WTC11 (cell line): ENCODE measurements around the gene THEMIS2.

Experiments used
- ATF1 ChIP-seq: sonication (generic); formaldehyde crosslinking; IDR thresholded peaks from 2 replicates; pipeline ENCODE4 v1.8.1; 2023; ENCODE audit warnings: mild to moderate bottlenecking, moderate library complexity, missing genetic modification reagents
- CREB1 ChIP-seq: sonication (generic); formaldehyde crosslinking; IDR thresholded peaks from 2 replicates; pipeline ENCODE4 v1.8.0; 2023; ENCODE audit warnings: mild to moderate bottlenecking, missing genetic modification reagents
- JUN ChIP-seq: sonication (generic); formaldehyde crosslinking; IDR thresholded peaks from 2 replicates; pipeline ENCODE4 v1.8.0; 2023; ENCODE audit warnings: mild to moderate bottlenecking, missing genetic modification reagents
- NFE2L1 ChIP-seq: sonication (generic); formaldehyde crosslinking; IDR thresholded peaks from 2 replicates; pipeline ENCODE4 v1.8.1; 2023; ENCODE audit warnings: missing genetic modification reagents
- SP1 ChIP-seq: sonication (generic); formaldehyde crosslinking; conservative IDR thresholded peaks from 2 replicates; pipeline ENCODE4 v1.8.1; 2022; ENCODE audit warnings: missing genetic modification reagents
- TEAD4 ChIP-seq: sonication (generic); formaldehyde crosslinking; IDR thresholded peaks from 2 replicates; pipeline ENCODE4 v1.8.0; 2022; ENCODE audit warnings: mild to moderate bottlenecking, missing genetic modification reagents
- TF ChIP-seq, protein P1 (sequence below): sonication (generic); formaldehyde crosslinking; IDR thresholded peaks from 2 replicates; pipeline ENCODE4 v1.8.1; 2023; ENCODE audit warnings: mild to moderate bottlenecking, missing genetic modification reagents, moderate library complexity
- TF ChIP-seq, protein P2 (sequence below): fragments of 200-600 bp; IDR thresholded peaks from 2 replicates; pipeline ENCODE4 v1.8.0; 2022; ENCODE audit warnings: antibody characterized with exemption

DNA sequence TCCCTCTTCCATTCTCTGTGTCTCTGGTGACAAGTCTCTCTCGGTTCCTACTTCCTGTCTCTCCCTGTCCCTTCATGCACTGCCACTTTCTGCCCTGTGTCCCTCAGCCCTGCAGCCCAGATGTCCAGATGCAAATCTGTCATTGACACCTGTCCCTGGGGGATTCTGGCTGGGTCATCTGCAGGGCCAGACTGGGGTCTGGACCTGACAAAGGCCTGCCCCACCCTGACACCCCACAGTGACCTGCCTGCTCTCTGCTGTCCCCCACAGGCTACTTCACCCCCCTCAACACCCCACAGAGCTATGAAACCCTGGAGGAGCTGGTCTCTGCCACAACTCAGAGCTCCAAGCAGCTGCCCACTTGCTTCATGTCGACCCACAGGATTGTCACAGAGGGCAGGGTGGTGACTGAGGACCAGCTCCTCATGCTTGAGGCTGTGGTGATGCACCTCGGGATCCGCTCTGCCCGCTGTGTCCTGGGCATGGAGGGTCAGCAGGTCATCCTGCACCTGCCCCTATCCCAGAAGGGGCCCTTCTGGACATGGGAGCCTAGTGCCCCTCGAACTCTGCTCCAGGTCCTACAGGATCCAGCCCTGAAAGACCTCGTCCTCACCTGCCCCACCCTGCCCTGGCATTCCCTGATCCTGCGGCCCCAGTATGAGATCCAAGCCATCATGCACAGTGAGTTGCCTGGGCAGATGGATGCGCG lies 7.2 kb downstream of the THEMIS2 start:
- TF ChIP-seq NFE2L1 (CRISPR knock-in tag) = no peak
- TF ChIP-seq JUN (CRISPR knock-in tag) = no peak
- no peak for TF ChIP-seq CREB1
- TF ChIP-seq, protein P1, sequence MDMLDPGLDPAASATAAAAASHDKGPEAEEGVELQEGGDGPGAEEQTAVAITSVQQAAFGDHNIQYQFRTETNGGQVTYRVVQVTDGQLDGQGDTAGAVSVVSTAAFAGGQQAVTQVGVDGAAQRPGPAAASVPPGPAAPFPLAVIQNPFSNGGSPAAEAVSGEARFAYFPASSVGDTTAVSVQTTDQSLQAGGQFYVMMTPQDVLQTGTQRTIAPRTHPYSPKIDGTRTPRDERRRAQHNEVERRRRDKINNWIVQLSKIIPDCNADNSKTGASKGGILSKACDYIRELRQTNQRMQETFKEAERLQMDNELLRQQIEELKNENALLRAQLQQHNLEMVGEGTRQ (CRISPR knock-in tag) = no peak
- no peak for TF ChIP-seq SP1 (CRISPR knock-in tag)
- TF ChIP-seq ATF1 (CRISPR knock-in tag) = no peak
- TF ChIP-seq TEAD4 (CRISPR knock-in tag) = no peak
- TF ChIP-seq, protein P2, sequence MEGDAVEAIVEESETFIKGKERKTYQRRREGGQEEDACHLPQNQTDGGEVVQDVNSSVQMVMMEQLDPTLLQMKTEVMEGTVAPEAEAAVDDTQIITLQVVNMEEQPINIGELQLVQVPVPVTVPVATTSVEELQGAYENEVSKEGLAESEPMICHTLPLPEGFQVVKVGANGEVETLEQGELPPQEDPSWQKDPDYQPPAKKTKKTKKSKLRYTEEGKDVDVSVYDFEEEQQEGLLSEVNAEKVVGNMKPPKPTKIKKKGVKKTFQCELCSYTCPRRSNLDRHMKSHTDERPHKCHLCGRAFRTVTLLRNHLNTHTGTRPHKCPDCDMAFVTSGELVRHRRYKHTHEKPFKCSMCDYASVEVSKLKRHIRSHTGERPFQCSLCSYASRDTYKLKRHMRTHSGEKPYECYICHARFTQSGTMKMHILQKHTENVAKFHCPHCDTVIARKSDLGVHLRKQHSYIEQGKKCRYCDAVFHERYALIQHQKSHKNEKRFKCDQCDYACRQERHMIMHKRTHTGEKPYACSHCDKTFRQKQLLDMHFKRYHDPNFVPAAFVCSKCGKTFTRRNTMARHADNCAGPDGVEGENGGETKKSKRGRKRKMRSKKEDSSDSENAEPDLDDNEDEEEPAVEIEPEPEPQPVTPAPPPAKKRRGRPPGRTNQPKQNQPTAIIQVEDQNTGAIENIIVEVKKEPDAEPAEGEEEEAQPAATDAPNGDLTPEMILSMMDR = no peak
